Fibroblast of pulmonary artery (primary cell): Measurements from ENCODE around the gene IFT43.

ENCODE experiments used
- DNase-seq: peaks from one replicate; pipeline ENCODE4 v3.0.0-alpha.2; 2010; ENCODE audit warnings: low read depth
- H3K4me3 ChIP-seq: replicated peaks from 2 replicates; pipeline ENCODE4 v1.5.1; 2011; ENCODE audit warnings: low read depth, mild to moderate bottlenecking, control low read depth, low read length, moderate library complexity
- CTCF ChIP-seq: IDR thresholded peaks from 2 replicates; pipeline ENCODE4 v1.5.1; 2011; ENCODE audit warnings: mild to moderate bottlenecking, control low read depth, low read length, inconsistent platforms; ENCODE audit errors: missing control alignments

IFT43 gene

GRCh38 chr14:76051717-76052465, 66.3 kb downstream of the IFT43 start:
- TF ChIP-seq CTCF = no peak
- H3K4me3 ChIP-seq = no peak overlapping the region
- no peak for DNase-seq

- no peak for TF ChIP-seq CTCF
- no peak for DNase-seq
- no peak overlapping the region for H3K4me3 ChIP-seq
These were observed 68.2 kb downstream of the IFT43 start for GRCh38 chr14:76053572-76054355.

- DNase-seq = no peak
- TF ChIP-seq CTCF = no peak
- H3K4me3 ChIP-seq = no peak overlapping the region
These were observed 69.8 kb downstream of the IFT43 start for GRCh38 chr14:76055330-76055729.

GRCh38 chr14:76056128-76056527, 70.6 kb downstream of the IFT43 start:
- DNase-seq = peak; percentile 11
- H3K4me3 ChIP-seq = no peak overlapping the region
- peak; percentile 54 for TF ChIP-seq CTCF

GRCh38 chr14:76057914-76058313, 72.4 kb downstream of the IFT43 start:
- no peak overlapping the region for H3K4me3 ChIP-seq
- DNase-seq = no peak
- no peak for TF ChIP-seq CTCF

GRCh38 chr14:76063327-76063726, 77.8 kb downstream of the IFT43 start:
- H3K4me3 ChIP-seq = no peak overlapping the region
- no peak for DNase-seq
- no peak for TF ChIP-seq CTCF
